SK-N-SH (cell line): ENCODE data around the gene SAMD1. TPM values are rescaled to one million over a fixed set of nuclear protein-coding genes. Genes with fewer than 3 reads are reported as not detected.

Experiments used
- CTCF ChIA-PET: fragments of 300-600, 350-600 bp; formaldehyde crosslinking; extraction: SDS; loops from one replicate; lab custom pipeline; 2021; lab: Yijun Ruan, JAX
- POLR2A ChIA-PET: fragments of 350-600 bp; sonication (Branson Sonifier 250); formaldehyde crosslinking; extraction: SDS; loops from one replicate; lab custom pipeline; 2020; ENCODE audit warnings: antibody characterized with exemption, inconsistent platforms; lab: Yijun Ruan, JAX
- DNase-seq: peaks from one replicate; pipeline ENCODE4 v3.0.0; 2012
- H2AFZ ChIP-seq: fragments of 200-600 bp; sonication (generic); 2 replicates; pipeline ENCODE4 v1.8.1; 2016; ENCODE audit warnings: antibody characterized with exemption, mild to moderate bottlenecking, low read depth
- H3F3A ChIP-seq: fragments of 200-600 bp; sonication (generic); replicated peaks from 2 replicates; pipeline ENCODE3; 2016; ENCODE audit warnings: antibody characterized with exemption, mild to moderate bottlenecking; ENCODE audit not compliant: insufficient read depth
- H3K27ac ChIP-seq, 2 experiments: fragments of 200-500 bp in 1 of 2; fragments of 200-600 bp in 1 of 2; sonication (Bioruptor generic) in 1 of 2; sonication (generic), shearing (Covaris generic) in 1 of 2; 2 replicates each; pipeline versions ENCODE4 v1.5.1 to v1.6.1; 2014 to 2016; ENCODE audit warnings: low read depth in 2 of 2, inconsistent platforms in 1 of 2, low read length in 1 of 2, mild to moderate bottlenecking in 1 of 2, mixed read lengths in 1 of 2
- H3K27me3 ChIP-seq: fragments of 200-600 bp; sonication (generic), shearing (Covaris generic); 2 replicates; pipeline ENCODE4 v1.6.1; 2016; ENCODE audit warnings: mixed run types; ENCODE audit not compliant: insufficient read depth
- H3K36me3 ChIP-seq, 2 experiments: fragments of 200-500 bp in 1 of 2; fragments of 200-600 bp in 1 of 2; sonication (Bioruptor generic) in 1 of 2; sonication (generic) in 1 of 2; replicated peaks in 1 of 2; 2 replicates each; pipeline versions ENCODE3 to v1.5.1; 2014 to 2016; ENCODE audit warnings: low read length in 1 of 2, mild to moderate bottlenecking in 1 of 2; ENCODE audit not compliant: insufficient read depth in 2 of 2, control insufficient read depth in 1 of 2
- H3K4me1 ChIP-seq, 2 experiments: fragments of 200-500 bp in 1 of 2; fragments of 200-600 bp in 1 of 2; sonication (Bioruptor generic) in 1 of 2; sonication (generic), shearing (Covaris generic) in 1 of 2; 2 replicates each; pipeline versions ENCODE4 v1.5.1 to v1.6.1; 2014 to 2016; ENCODE audit warnings: low read depth in 1 of 2, low read length in 1 of 2, mixed run types in 1 of 2; ENCODE audit not compliant: insufficient read depth in 2 of 2, control insufficient read depth in 1 of 2
- H3K4me2 ChIP-seq: fragments of 200-600 bp; sonication (generic), shearing (Covaris generic); 2 replicates; pipeline ENCODE4 v1.6.1; 2017; ENCODE audit warnings: mixed run types
- H3K4me3 ChIP-seq, 2 experiments: fragments of 200-500 bp in 1 of 2; fragments of 200-600 bp in 1 of 2; sonication (Bioruptor generic) in 1 of 2; sonication (generic), shearing (Covaris generic) in 1 of 2; 2 replicates each; pipeline versions ENCODE4 v1.5.1 to v1.8.1; 2014 to 2016; ENCODE audit warnings: low read depth in 2 of 2, inconsistent platforms in 1 of 2, low read length in 1 of 2, mild to moderate bottlenecking in 1 of 2, mixed read lengths in 1 of 2, moderate library complexity in 1 of 2
- H3K79me2 ChIP-seq: fragments of 200-600 bp; sonication (generic); 2 replicates; pipeline ENCODE4 v1.8.1; 2017; ENCODE audit warnings: mild to moderate bottlenecking; ENCODE audit not compliant: insufficient read depth
- H3K9ac ChIP-seq: fragments of 200-600 bp; sonication (generic); 2 replicates; pipeline ENCODE4 v1.6.1; 2017; ENCODE audit warnings: mixed run types
- H3K9me2 ChIP-seq: fragments of 200-600 bp; sonication (generic); 2 replicates; pipeline ENCODE4 v1.6.1; 2017; ENCODE audit warnings: mixed run types
- H3K9me3 ChIP-seq: fragments of 200-600 bp; sonication (generic); 2 replicates; pipeline ENCODE4 v1.6.1; 2017; ENCODE audit warnings: mixed run types, mild to moderate bottlenecking, moderate library complexity
- H4K20me1 ChIP-seq: fragments of 200-600 bp; sonication (generic); 2 replicates; pipeline ENCODE4 v1.6.1; 2017; ENCODE audit warnings: mild to moderate bottlenecking, mixed run types; ENCODE audit not compliant: insufficient read depth
- CHD2 ChIP-seq: fragments of 150-350 bp; IDR thresholded peaks from 2 replicates; pipeline ENCODE4 v1.6.1; 2018; ENCODE audit warnings: low read length; ENCODE audit not compliant: partially characterized antibody
- EP300 ChIP-seq, 2 experiments: IDR thresholded peaks; 2 replicates each; pipeline versions ENCODE4 v1.4.0 to v1.6.1; 2012; ENCODE audit warnings: borderline replicate concordance in 1 of 2, low read depth in 1 of 2, low read length in 1 of 2
- EZH2phosphoT487 ChIP-seq: fragments of 200-600 bp; sonication (generic); IDR thresholded peaks from 2 replicates; pipeline ENCODE4 v1.6.1; 2017; ENCODE audit warnings: low read depth, mixed run types, mild to moderate bottlenecking, antibody characterized with exemption, moderate library complexity, borderline replicate concordance
- FOSL2 ChIP-seq: IDR thresholded peaks from 2 replicates; pipeline ENCODE4 v1.4.0; 2012; ENCODE audit warnings: low read depth, mild to moderate bottlenecking, moderate library complexity, borderline replicate concordance
- GATA2 ChIP-seq: sonication (generic); formaldehyde crosslinking; IDR thresholded peaks from 2 replicates; pipeline ENCODE4 v1.5.0; 2020; ENCODE audit warnings: mild to moderate bottlenecking, missing genetic modification reagents
- MEF2A ChIP-seq: IDR thresholded peaks from 2 replicates; pipeline ENCODE4 v1.4.0; 2012; ENCODE audit warnings: low read depth, borderline replicate concordance
- NFIC ChIP-seq: IDR thresholded peaks from 2 replicates; pipeline ENCODE4 v1.4.0; 2012; ENCODE audit warnings: borderline replicate concordance
- PBX3 ChIP-seq: IDR thresholded peaks from 2 replicates; pipeline ENCODE4; 2012
- RAD21 ChIP-seq: IDR thresholded peaks from 2 replicates; pipeline ENCODE4 v1.6.1; 2012; ENCODE audit warnings: mild to moderate bottlenecking, low read length
- RCOR1 ChIP-seq: fragments of 150-350 bp; IDR thresholded peaks from 2 replicates; pipeline ENCODE4 v1.6.1; 2017; ENCODE audit warnings: antibody characterized with exemption, low read length
- REST ChIP-seq: IDR thresholded peaks from 2 replicates; pipeline ENCODE4 v1.6.1; 2012; ENCODE audit warnings: mild to moderate bottlenecking, low read depth, low read length, moderate library complexity
- RFX5 ChIP-seq: IDR thresholded peaks from 2 replicates; pipeline ENCODE4 v1.6.1; 2012; ENCODE audit warnings: mild to moderate bottlenecking, improper control_type of control experiment, low read length
- RXRA ChIP-seq: IDR thresholded peaks from 2 replicates; pipeline ENCODE4 v1.4.0; 2012; ENCODE audit warnings: low read depth, mild to moderate bottlenecking, borderline replicate concordance
- SIN3A ChIP-seq: IDR thresholded peaks from 2 replicates; pipeline ENCODE4 v1.6.1; 2012; ENCODE audit warnings: low read depth, mild to moderate bottlenecking, low read length, moderate library complexity, borderline replicate concordance
- SMC3 ChIP-seq: IDR thresholded peaks from 2 replicates; pipeline ENCODE4 v1.6.1; 2012; ENCODE audit warnings: low read depth, low read length, improper control_type of control experiment
- TAF1 ChIP-seq: IDR thresholded peaks from 2 replicates; pipeline ENCODE4 v1.6.1; 2012; ENCODE audit warnings: low read depth, mild to moderate bottlenecking, low read length, moderate library complexity, borderline replicate concordance
- TEAD4 ChIP-seq: IDR thresholded peaks from 2 replicates; pipeline ENCODE4 v1.4.0; 2012; ENCODE audit warnings: mild to moderate bottlenecking, borderline replicate concordance; ENCODE audit not compliant: insufficient read depth
- USF1 ChIP-seq: IDR thresholded peaks from 2 replicates; pipeline ENCODE4 v1.4.0; 2012; ENCODE audit warnings: low read depth, borderline replicate concordance
- WGBS: methylation state at CpG from one replicate; pipeline ENCODE4 v1.1.6; 2017; ENCODE audit warnings: low lambda C conversion rate; 5-methylcytosine and 5-hydroxymethylcytosine counted together
- polyA plus RNA-seq, 3 experiments: library from polyadenylated mRNA; depleted of rRNA; stranded (reverse); fragments of >200 nt; gene quantifications; 2 replicates each; pipeline ENCODE4 v1.2.3, GENCODE V29; 2012
- TF ChIP-seq, protein P1 (sequence below): fragments of 150-350 bp; IDR thresholded peaks from 2 replicates; pipeline ENCODE4 v1.6.1; 2017; ENCODE audit warnings: antibody characterized with exemption, low read length, low read depth, borderline replicate concordance
- TF ChIP-seq, protein P2 (sequence below): fragments of 200-600 bp; sonication (generic); IDR thresholded peaks from 2 replicates; pipeline ENCODE4 v1.6.1; 2017; ENCODE audit warnings: antibody characterized with exemption, mild to moderate bottlenecking, moderate library complexity

Gene SAMD1
- polyA plus RNA-seq, 1 of the 3 experiments (the other 2 are of a cell fraction): 19.0 TPM

- Histone ChIP-seq H3K9me2 (no peaks in the 10 kb centered on the region), H2AFZ (no peak overlapping the region), H3K27ac (no peak overlapping the region), H3F3A (peaks cover 11% of the 10 kb centered on the region), H3K79me2 (no peaks in the 10 kb centered on the region), H3K4me1 (peaks cover 4 to 6% of the 10 kb centered on the region in 2 experiments; a peak in 2 of 4 replicates), H3K4me2 (no peak overlapping the region), H3K9me3 (no peaks in the 10 kb centered on the region), H4K20me1 (no peaks in the 10 kb centered on the region), H3K36me3 (no peaks in the 10 kb centered on the region), H3K9ac (no peak overlapping the region), H3K4me3 (no peak overlapping the region), H3K27me3 (no peaks in the 10 kb centered on the region)
- no CpG with 5 or more reads among the region's 11 CpGs for WGBS
- ChIA-PET POLR2A (no interaction called here), CTCF (interaction anchor here (0.7 to 3.0 kb wide), 7 partner anchors 10 to 279 kb away, joined by 3 to 15 read pairs (median 4); partner anchors contain the start of genes IL27RA and MISP3)
- peak; percentile 15 for DNase-seq
- TF ChIP-seq RAD21: no peak
- TF ChIP-seq EP300 (IDR thresholded peaks at IDR 0.05; ENCODE audit: borderline replicate concordance in 1 of 2, low read depth in 1 of 2, low read length in 1 of 2): no peak
- TF ChIP-seq SMC3: no peak
- no peak for TF ChIP-seq SIN3A
- TF ChIP-seq NFIC: no peak
- no peak for TF ChIP-seq RXRA
- no peak for TF ChIP-seq CHD2
- TF ChIP-seq RFX5: no peak
- TF ChIP-seq USF1: no peak
- no peak for TF ChIP-seq TEAD4
- TF ChIP-seq MEF2A: no peak
- TF ChIP-seq FOSL2: no peak
- no peak for TF ChIP-seq EZH2phosphoT487
- TF ChIP-seq TAF1: no peak
- no peak for TF ChIP-seq PBX3
- no peak for TF ChIP-seq GATA2
- TF ChIP-seq RCOR1: no peak
- no peak for TF ChIP-seq REST
- TF ChIP-seq, protein P1, sequence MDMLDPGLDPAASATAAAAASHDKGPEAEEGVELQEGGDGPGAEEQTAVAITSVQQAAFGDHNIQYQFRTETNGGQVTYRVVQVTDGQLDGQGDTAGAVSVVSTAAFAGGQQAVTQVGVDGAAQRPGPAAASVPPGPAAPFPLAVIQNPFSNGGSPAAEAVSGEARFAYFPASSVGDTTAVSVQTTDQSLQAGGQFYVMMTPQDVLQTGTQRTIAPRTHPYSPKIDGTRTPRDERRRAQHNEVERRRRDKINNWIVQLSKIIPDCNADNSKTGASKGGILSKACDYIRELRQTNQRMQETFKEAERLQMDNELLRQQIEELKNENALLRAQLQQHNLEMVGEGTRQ: no peak
- TF ChIP-seq, protein P2, sequence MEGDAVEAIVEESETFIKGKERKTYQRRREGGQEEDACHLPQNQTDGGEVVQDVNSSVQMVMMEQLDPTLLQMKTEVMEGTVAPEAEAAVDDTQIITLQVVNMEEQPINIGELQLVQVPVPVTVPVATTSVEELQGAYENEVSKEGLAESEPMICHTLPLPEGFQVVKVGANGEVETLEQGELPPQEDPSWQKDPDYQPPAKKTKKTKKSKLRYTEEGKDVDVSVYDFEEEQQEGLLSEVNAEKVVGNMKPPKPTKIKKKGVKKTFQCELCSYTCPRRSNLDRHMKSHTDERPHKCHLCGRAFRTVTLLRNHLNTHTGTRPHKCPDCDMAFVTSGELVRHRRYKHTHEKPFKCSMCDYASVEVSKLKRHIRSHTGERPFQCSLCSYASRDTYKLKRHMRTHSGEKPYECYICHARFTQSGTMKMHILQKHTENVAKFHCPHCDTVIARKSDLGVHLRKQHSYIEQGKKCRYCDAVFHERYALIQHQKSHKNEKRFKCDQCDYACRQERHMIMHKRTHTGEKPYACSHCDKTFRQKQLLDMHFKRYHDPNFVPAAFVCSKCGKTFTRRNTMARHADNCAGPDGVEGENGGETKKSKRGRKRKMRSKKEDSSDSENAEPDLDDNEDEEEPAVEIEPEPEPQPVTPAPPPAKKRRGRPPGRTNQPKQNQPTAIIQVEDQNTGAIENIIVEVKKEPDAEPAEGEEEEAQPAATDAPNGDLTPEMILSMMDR: no peak
Measured at GRCh38 chr19:14053500-14053899, 37.1 kb downstream of the SAMD1 start.
